ENCODE results near the gene PWWP2B.

DNA sequence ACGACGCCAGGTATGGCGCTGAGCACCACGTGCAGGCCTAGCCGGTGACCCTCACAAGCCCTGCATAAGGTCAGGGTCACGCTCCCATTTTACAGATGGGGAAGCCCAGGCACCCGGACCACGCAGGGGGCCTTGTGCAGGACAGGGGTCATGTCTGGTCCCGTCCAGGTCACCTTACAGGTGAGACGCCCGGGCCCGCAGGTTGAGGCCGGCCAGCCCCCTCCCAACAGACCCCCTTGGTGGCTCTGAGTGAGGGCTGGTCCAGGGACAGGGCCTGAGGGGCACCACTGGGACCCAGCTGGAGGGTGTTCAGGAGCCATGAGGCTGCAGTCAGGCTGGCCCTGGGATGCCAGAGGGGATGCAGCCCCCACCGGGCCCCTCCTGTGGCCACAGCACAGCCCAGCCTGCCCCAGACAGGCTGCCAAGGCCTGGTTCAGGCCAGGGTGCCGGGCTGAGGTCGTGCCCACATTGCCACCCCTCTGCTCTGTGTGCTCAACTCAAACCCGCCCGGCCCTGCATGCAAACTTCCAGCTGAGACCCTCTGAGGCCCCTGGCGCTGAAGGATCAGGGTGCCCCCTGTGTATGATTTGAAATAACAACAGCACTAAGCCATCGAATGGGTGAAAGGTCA, 69.0 kb downstream of the PWWP2B start:
- TF ChIP-seq, protein P1, sequence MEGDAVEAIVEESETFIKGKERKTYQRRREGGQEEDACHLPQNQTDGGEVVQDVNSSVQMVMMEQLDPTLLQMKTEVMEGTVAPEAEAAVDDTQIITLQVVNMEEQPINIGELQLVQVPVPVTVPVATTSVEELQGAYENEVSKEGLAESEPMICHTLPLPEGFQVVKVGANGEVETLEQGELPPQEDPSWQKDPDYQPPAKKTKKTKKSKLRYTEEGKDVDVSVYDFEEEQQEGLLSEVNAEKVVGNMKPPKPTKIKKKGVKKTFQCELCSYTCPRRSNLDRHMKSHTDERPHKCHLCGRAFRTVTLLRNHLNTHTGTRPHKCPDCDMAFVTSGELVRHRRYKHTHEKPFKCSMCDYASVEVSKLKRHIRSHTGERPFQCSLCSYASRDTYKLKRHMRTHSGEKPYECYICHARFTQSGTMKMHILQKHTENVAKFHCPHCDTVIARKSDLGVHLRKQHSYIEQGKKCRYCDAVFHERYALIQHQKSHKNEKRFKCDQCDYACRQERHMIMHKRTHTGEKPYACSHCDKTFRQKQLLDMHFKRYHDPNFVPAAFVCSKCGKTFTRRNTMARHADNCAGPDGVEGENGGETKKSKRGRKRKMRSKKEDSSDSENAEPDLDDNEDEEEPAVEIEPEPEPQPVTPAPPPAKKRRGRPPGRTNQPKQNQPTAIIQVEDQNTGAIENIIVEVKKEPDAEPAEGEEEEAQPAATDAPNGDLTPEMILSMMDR (IDR thresholded peaks at IDR 0.05) = no peak
- TF ChIP-seq POLR2A (IDR thresholded peaks at IDR 0.05) = no peak
